Left lung (tissue), 10 donors: ENCODE measurements around the gene FLVCR1. TPM values are rescaled to one million over a fixed set of nuclear protein-coding genes. Genes with fewer than 3 reads are reported as not detected.

ENCODE experiments used
- ATAC-seq: fragments of 200-7000 bp; cut with Tn5 transposase; one replicate; pipeline ENCODE4 v1.9.1; 2020; ENCODE audit warnings: moderate library complexity
- DNase-seq, 4 donors: peaks; one replicate each; pipeline ENCODE4 v3.0.0-alpha.2; 2013 to 2020
- H3K27ac ChIP-seq, 2 donors: fragments of 200-600 bp; sonication (generic) in 1 of 2; one replicate each; pipeline versions ENCODE4 v1.5.0 to v1.8.0; 2020 to 2021
- H3K27me3 ChIP-seq, 2 donors: fragments of 200-600 bp; sonication (generic) in 1 of 2; one replicate each; pipeline versions ENCODE4 v1.5.0 to v1.8.0; 2020 to 2021
- H3K36me3 ChIP-seq, 2 donors: fragments of 200-600 bp; sonication (generic) in 1 of 2; one replicate each; pipeline versions ENCODE4 v1.5.0 to v1.8.0; 2020 to 2021
- H3K4me1 ChIP-seq, 2 donors: fragments of 200-600 bp; one replicate each; pipeline ENCODE4 v1.8.0; 2021
- H3K4me3 ChIP-seq, 2 donors: fragments of 200-600 bp; sonication (generic) in 1 of 2; one replicate each; pipeline versions ENCODE4 v1.5.0 to v1.8.0; 2020 to 2021; ENCODE audit warnings: mild to moderate bottlenecking in 1 of 2
- H3K9me3 ChIP-seq, 2 donors: fragments of 200-600 bp; sonication (generic) in 1 of 2; one replicate each; pipeline versions ENCODE4 v1.5.0 to v1.8.0; 2020 to 2021
- intact Hi-C, 2 donors: fragments of 100-400 bp; cut with DNase I; formaldehyde crosslinking; loops; one replicate each; pipeline versions ENCODE4 v1.11.2 to v1.14.2; 2022
- polyA plus RNA-seq, 6 donors: library from polyadenylated mRNA; unstranded; fragments of 120-200 nt; gene quantifications; one replicate each; pipeline ENCODE4 v1.2.1, GENCODE V29; 2013; ENCODE audit not compliant: insufficient read length in 6 of 6
- total RNA-seq, 2 donors: library from RNA; stranded (reverse); fragmentation: NEBNext Ultra II Directional; extraction: Animal tissue kit (Norgen Biotek cat#: 25700); gene quantifications; one replicate each; pipeline ENCODE4 v1.2.1, GENCODE V29; 2021
- TF ChIP-seq, protein P1 (sequence below), 2 donors: fragments of 200-600 bp; sonication (generic) in 1 of 2; IDR thresholded peaks; one replicate each; pipeline versions ENCODE4 v1.5.0 to v1.8.0; 2021; ENCODE audit warnings: antibody characterized with exemption in 2 of 2
- donor health status: DM: no; HTN: yes; CAD: no.
- donor health status: DM: no; HTN: no; CAD: no.

FLVCR1 gene
- total and polyA plus RNA-seq, 8 donors: 6.1 to 29.4 (median 22.7) TPM

DNA sequence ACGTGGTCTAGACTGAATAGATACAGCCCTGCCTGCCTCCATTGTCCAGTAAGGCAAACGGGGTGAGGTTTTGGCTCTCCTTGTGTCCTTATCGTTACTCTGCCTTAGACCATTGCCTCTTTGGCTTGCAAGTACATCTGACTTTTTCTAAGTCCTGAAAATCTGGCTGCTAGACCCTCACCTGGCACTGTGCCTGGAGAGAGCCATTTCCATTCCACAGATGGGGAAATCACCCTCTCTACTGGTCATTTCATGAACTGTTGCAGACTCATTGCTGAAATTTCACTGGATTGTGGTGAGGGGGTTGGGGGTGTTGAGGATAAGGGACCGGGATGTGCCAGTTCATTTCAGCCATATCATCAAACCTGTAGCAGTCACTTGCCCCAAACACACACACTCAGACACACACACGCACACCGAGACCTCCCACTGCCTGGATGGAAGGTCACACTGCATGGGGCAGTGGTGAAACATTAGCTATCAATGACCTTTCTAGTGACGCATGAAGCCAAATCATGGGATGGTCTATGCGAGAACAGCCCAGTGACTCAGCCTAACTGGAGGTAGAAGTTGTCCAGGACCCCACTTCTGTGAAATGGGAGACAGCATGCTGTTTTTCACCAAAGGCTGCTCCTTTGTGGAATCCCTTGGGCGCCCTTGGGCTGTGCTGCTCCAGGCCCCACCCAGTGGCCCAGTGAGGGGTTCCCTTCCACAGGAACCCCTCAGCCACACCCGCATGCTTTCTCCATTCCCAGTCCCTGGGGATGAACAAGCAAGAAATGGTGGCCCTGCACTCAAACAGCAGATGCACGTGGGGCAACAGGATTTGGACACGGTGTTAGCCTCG, 57.4 kb downstream of the FLVCR1 start:
- peak; percentile 43 for ATAC-seq
- DNase-seq: peak in 2 of 4 donors; percentile 83 to 90
- H3K4me3 ChIP-seq: no peak overlapping the region

DNA sequence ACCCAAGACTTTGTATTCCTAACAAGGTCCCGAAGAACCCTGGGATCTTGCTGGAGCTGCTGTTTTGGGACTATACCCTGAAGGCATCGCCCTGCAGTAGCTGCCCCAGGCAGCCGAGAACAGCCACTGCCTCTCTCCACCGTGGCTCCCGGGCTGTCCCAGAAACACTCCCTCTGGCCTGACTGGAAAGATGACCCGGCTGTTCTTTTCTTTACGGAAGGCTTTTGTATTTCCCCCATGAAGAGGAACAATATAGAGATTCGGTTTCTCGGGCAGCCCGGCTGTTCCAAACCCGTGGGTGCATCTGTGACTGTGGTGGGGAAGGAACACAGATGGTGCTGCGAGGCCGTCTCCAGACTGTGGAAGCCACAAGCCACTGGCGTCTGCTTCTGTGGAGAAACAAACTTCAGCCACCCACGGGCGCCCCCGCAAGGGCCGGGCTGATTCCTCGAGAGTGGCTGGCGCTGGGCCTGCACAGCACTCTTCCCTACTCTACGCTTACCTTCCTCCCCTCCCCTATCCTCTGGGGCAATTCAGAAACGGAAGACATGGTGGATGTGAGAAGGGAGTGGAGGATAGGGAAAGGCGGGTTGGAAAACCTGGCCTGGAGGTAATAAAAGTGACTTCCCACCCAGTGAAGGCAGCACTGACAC, 58.5 kb downstream of the FLVCR1 start:
- no peaks in the 10 kb centered on the region for H3K9me3 ChIP-seq
- ATAC-seq (peak; percentile 77), DNase-seq (peak in 3 of 4 donors; percentile 27 to 80 (median 61))
- no peak overlapping the region for H3K4me3 ChIP-seq
- intact Hi-C loops: no loop called here
- peaks cover 0 to 7% of the 10 kb centered on the region in 2 donors for H3K4me1 ChIP-seq
- no peaks in the 10 kb centered on the region for H3K36me3 ChIP-seq
- peaks cover 0 to 12% of the 10 kb centered on the region in 2 donors for H3K27me3 ChIP-seq
- H3K27ac ChIP-seq: no peak overlapping the region
- TF ChIP-seq, protein P1, sequence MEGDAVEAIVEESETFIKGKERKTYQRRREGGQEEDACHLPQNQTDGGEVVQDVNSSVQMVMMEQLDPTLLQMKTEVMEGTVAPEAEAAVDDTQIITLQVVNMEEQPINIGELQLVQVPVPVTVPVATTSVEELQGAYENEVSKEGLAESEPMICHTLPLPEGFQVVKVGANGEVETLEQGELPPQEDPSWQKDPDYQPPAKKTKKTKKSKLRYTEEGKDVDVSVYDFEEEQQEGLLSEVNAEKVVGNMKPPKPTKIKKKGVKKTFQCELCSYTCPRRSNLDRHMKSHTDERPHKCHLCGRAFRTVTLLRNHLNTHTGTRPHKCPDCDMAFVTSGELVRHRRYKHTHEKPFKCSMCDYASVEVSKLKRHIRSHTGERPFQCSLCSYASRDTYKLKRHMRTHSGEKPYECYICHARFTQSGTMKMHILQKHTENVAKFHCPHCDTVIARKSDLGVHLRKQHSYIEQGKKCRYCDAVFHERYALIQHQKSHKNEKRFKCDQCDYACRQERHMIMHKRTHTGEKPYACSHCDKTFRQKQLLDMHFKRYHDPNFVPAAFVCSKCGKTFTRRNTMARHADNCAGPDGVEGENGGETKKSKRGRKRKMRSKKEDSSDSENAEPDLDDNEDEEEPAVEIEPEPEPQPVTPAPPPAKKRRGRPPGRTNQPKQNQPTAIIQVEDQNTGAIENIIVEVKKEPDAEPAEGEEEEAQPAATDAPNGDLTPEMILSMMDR (IDR thresholded peaks at IDR 0.05): no peak

More for the DNA sequence above, 57.4 kb downstream of the FLVCR1 start:
- intact Hi-C loops: no loop called here
- H3K27me3 ChIP-seq: peaks cover 0 to 12% of the 10 kb centered on the region in 2 donors
- H3K36me3 ChIP-seq: no peaks in the 10 kb centered on the region
- no peak overlapping the region for H3K27ac ChIP-seq
- no peaks in the 10 kb centered on the region for H3K9me3 ChIP-seq
- TF ChIP-seq, protein P1 (IDR thresholded peaks at IDR 0.05): no peak
- H3K4me1 ChIP-seq: peaks cover 0 to 7% of the 10 kb centered on the region in 2 donors

DNA sequence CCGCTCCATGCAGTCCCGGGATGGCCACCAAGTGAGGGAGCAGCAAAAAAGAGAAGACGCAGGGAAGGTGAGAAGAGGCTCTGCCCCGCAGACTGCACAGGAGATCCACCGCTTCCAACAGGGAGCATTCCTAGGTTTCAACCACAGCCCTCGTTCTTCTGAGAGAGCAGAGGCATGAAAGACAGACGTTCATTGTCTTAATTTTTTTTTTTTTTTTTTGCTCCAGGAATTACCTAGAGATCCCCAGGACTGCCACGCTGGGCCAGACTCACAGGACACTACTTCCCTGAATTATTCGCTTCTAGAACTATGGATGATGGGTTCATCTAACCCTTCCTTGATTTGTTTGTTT, 59.0 kb downstream of the FLVCR1 start:
- no peak overlapping the region for H3K4me3 ChIP-seq
- H3K36me3 ChIP-seq: no peaks in the 10 kb centered on the region
- intact Hi-C loops: no loop called here
- no peak overlapping the region for H3K27ac ChIP-seq
- peaks cover 0 to 7% of the 10 kb centered on the region in 2 donors for H3K4me1 ChIP-seq
- H3K27me3 ChIP-seq: peaks cover 0 to 12% of the 10 kb centered on the region in 2 donors
- no peak for DNase-seq
- no peak for ATAC-seq
- no peaks in the 10 kb centered on the region for H3K9me3 ChIP-seq
- TF ChIP-seq, protein P1 (IDR thresholded peaks at IDR 0.05): no peak

DNA sequence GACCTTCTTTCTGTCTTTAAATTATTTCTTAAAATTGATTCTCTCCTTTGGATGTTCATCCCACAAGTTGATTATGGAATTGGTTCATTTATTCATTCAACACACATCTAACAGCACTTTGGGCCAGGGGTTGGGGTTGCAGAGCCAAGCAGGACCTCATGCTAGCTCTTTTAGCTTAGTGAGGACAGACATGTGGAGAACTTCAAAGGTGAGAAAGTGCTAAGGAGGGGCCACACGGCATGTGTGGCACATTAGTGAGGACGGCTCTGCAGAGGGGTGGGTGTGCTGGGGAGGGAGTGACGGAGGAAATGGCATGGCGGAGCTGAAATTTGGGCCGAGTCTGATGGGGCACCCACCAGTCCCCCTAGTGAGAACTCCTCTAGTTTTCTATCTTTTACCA, 59.8 kb downstream of the FLVCR1 start:
- Histone ChIP-seq H3K27ac (no peak overlapping the region), H3K4me1 (peaks cover 0 to 7% of the 10 kb centered on the region in 2 donors), H3K36me3 (no peaks in the 10 kb centered on the region), H3K27me3 (peaks cover 0 to 12% of the 10 kb centered on the region in 2 donors), H3K9me3 (no peaks in the 10 kb centered on the region), H3K4me3 (no peak overlapping the region)
- TF ChIP-seq, protein P1 (IDR thresholded peaks at IDR 0.05): no peak
- DNase-seq (no peak), ATAC-seq (no peak)
- intact Hi-C loops: no loop called here

DNA sequence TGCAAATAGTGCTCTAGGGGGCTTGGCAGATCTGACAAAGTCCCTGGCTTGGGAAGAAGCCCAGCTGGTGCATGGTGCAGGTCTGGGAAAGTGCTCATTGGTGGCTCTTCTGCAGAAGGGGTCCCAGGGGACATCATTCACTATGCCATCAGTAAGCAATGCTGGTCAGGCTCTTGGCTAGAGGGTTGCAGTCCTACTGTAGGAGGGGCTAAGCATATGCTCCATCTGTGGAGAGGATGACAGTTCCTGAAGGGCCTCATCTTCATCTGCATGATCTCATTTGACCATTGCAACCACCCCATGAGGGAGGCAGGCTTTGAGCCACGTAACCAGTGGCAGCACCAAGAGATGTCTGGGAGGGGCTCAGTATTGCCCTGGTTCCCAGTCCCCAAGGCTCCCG, 60.7 kb downstream of the FLVCR1 start:
- H3K9me3 ChIP-seq: no peaks in the 10 kb centered on the region

More for the DNA sequence above, 60.7 kb downstream of the FLVCR1 start:
- Histone ChIP-seq H3K27ac (no peak overlapping the region), H3K4me1 (peaks cover 0 to 7% of the 10 kb centered on the region in 2 donors), H3K27me3 (peaks cover 0 to 12% of the 10 kb centered on the region in 2 donors), H3K36me3 (no peaks in the 10 kb centered on the region), H3K4me3 (no peak overlapping the region)
- TF ChIP-seq, protein P1 (IDR thresholded peaks at IDR 0.05): no peak
- ATAC-seq (no peak), DNase-seq (no peak)
- intact Hi-C loops: no loop called here
